ENCODE data around the gene PACRG.

DNA sequence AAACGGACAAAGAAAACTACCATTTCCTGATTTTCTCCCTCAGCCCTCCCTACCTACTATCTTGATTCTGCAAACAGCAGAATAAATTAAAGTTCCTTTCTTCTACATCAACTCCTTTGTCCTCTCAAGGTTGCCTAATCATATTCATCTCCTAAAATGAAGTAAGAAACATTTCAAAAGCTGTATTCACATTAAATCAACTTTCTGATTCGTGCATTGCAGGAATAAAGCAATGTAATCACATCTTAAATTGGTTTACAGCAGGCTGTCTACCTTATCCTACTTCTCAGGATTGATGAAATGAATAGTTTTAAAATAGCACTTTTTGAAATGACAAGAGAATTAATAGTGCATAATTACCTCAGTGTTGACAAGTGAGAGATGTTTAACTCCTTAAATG, 25.3 kb upstream of the PACRG start:
- TF ChIP-seq, protein P1, sequence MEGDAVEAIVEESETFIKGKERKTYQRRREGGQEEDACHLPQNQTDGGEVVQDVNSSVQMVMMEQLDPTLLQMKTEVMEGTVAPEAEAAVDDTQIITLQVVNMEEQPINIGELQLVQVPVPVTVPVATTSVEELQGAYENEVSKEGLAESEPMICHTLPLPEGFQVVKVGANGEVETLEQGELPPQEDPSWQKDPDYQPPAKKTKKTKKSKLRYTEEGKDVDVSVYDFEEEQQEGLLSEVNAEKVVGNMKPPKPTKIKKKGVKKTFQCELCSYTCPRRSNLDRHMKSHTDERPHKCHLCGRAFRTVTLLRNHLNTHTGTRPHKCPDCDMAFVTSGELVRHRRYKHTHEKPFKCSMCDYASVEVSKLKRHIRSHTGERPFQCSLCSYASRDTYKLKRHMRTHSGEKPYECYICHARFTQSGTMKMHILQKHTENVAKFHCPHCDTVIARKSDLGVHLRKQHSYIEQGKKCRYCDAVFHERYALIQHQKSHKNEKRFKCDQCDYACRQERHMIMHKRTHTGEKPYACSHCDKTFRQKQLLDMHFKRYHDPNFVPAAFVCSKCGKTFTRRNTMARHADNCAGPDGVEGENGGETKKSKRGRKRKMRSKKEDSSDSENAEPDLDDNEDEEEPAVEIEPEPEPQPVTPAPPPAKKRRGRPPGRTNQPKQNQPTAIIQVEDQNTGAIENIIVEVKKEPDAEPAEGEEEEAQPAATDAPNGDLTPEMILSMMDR (optimal IDR thresholded peaks at IDR 0.05 in 1 of 3, IDR thresholded peaks at IDR 0.05 in 1 of 3, conservative IDR thresholded peaks at IDR 0.05 in 1 of 3; ENCODE audit: extremely low read depth in 1 of 3, insufficient read depth in 2 of 3, low read length in 3 of 3) = no peak
- no peak for TF ChIP-seq EZH2 (IDR thresholded peaks at IDR 0.05; ENCODE audit: low read length)
